ENCODE measurements around the gene TRIB2. TPM values are rescaled to one million over a fixed set of nuclear protein-coding genes. Genes with fewer than 3 reads are reported as not detected.

The TRIB2 gene
- total and polyA plus RNA-seq, 11 donors, result 31.2 to 140 (median 41.4) TPM

DNA sequence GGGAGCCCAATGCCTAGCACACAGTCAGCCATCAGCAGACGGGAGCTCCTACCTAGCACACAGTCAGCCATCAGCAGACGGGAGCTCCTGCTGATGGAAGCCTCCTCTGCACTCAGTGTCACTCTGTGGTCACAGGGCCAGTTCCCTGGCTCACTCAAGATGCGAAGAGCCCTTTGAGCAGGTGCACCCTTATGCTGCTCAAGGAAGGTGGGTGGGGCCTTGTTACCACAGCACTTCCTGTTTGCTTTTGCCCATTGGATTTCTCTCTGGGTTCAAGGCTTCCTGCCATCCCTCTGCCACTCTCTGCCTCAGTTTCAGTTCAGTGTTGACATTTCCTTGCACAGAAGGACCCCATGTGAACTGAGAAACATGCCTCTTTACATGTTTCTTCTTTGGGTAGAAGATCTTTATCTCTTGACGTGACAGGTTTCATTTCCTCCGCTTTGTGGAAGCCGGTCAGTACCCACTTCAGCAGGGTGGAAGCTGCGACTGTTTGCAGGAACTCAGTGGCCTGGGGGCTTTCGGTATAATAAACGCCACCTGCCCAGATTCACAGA, 11.6 kb downstream of the TRIB2 start:
- Histone ChIP-seq H3K27me3 (no peaks in the 10 kb centered on the region), H3K9me3 (no peaks in the 10 kb centered on the region), H3K4me1 (peaks cover 24 to 100% (median 95%) of the 10 kb centered on the region in 12 donors), H3K27ac (peak overlapping the region in 5 of 12 donors; percentile 10 to 96 (median 73)), H3K4me3 (no peak overlapping the region), H3K36me3 (peaks cover 0 to 95% (median 84%) of the 10 kb centered on the region in 9 donors)
- ATAC-seq (no peak), DNase-seq (no peak)
- intact Hi-C loops (cut with DNase I), result loop anchor here in 1 of 10 donors (10.0 kb wide), 1 partner anchor 87 kb away; no protein-coding TSS in a partner anchor
- TF ChIP-seq CTCF (IDR thresholded peaks at IDR 0.05) (no peak), POLR2A (IDR thresholded peaks at IDR 0.05) (no peak)
- 80 to 86% (median 83%) methylated on average over 9 of the region's 9 CpGs for WGBS, 4 donors

- Histone ChIP-seq H3K4me3 (no peak overlapping the region), H3K4me1 (peaks cover 34 to 100% (median 96%) of the 10 kb centered on the region in 12 donors), H3K27me3 (no peaks in the 10 kb centered on the region), H3K9me3 (no peaks in the 10 kb centered on the region), H3K36me3 (peaks cover 0 to 91% (median 74%) of the 10 kb centered on the region in 9 donors), H3K27ac (peak overlapping the region in 3 of 12 donors; percentile 73 to 81 (median 81))
- WGBS, 4 donors, result 77 to 86% (median 82%) methylated on average over 5 of the region's 5 CpGs
- TF ChIP-seq POLR2A (IDR thresholded peaks at IDR 0.05) (no peak), CTCF (IDR thresholded peaks at IDR 0.05) (no peak)
- ATAC-seq (no peak), DNase-seq (no peak)
- intact Hi-C loops (cut with DNase I), result loop anchor here in 4 of 10 donors (5.0 to 10.0 kb wide), 4 partner anchors 75 to 197 kb away; no protein-coding TSS in a partner anchor
Observed at GRCh38 chr2:12730265-12730664, 13.5 kb downstream of the TRIB2 start.

DNA sequence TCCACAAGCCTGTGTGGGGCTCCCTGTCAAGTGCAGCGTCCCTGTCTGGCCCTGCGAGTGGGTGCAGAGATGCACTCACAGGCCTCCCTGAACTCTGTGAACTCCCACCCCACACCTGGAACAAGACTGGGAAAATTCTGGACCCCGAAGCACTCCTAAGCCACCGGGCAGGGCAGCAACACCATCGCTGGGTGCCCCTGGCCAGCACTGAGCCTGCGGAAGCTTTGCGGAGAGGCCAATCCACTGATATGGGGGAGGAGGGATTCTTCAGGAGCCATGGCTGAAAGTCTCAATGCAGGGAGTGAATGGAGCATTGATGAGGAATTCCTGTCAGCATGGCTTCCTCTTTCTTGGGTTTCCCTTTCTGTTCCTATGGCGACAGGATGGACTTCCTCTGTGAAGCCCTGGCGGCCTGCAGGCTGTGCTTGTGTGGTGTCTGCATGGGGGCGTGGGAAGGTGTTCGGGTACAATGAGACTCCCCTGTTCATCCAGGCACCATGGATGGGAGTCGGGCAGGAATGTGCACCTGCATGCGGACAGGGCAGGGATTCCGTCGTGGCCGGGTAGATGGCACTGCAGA, 15.1 kb downstream of the TRIB2 start:
- H3K4me3 ChIP-seq, result no peak overlapping the region
- no peaks in the 10 kb centered on the region for H3K9me3 ChIP-seq
- H3K4me1 ChIP-seq, result peaks cover 31 to 100% (median 94%) of the 10 kb centered on the region in 12 donors
- H3K27ac ChIP-seq, result peak overlapping the region; percentile 51 to 83 (median 74)
- WGBS, 4 donors, result 69 to 83% (median 77%) methylated on average over 16 of the region's 16 CpGs
- intact Hi-C loops (cut with DNase I), result loop anchor here in 4 of 10 donors (5.0 to 10.0 kb wide), 4 partner anchors 73 to 196 kb away; no protein-coding TSS in a partner anchor
- TF ChIP-seq CTCF (IDR thresholded peaks at IDR 0.05), result no peak
- no peak for TF ChIP-seq POLR2A (IDR thresholded peaks at IDR 0.05)
- ATAC-seq (peak in 1 of 4 donors; percentile 28), DNase-seq (no peak)
- peaks cover 0 to 91% (median 67%) of the 10 kb centered on the region in 9 donors for H3K36me3 ChIP-seq
- no peaks in the 10 kb centered on the region for H3K27me3 ChIP-seq

DNA sequence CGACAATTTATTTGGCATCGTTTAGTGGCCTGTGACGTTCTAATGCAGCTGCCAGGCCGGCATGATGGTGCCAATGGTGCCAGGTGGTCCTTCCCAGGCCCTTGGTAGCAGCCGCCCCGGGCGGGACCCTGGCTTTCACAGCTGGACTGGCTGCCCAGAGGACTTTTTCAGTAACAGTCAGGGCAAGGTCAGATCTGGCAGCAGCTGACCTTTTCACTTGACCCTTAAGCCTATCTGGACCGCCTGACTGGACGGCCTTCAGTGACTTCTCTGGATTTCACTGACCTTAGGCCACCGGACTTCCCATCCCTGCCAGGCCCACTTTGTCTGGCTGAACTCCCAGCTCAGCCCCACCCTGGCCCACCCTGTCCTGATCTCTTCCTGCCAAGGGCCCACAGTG, 15.9 kb downstream of the TRIB2 start:
- ATAC-seq (peak; percentile 45 to 78 (median 67)), DNase-seq (peak; percentile 64 to 77 (median 72))
- H3K4me3 ChIP-seq, result no peak overlapping the region
- H3K27ac ChIP-seq, result peak overlapping the region; percentile 51 to 83 (median 74)
- intact Hi-C loops (cut with DNase I), result loop anchor here in 4 of 10 donors (5.0 to 10.0 kb wide), 4 partner anchors 72 to 195 kb away; no protein-coding TSS in a partner anchor
- peaks cover 31 to 99% (median 90%) of the 10 kb centered on the region in 12 donors for H3K4me1 ChIP-seq
- 9 to 26% (median 16%) methylated on average over 5 to 10 of the region's 10 CpGs for WGBS, 4 donors
- H3K9me3 ChIP-seq, result no peaks in the 10 kb centered on the region
- H3K36me3 ChIP-seq, result peaks cover 0 to 91% (median 67%) of the 10 kb centered on the region in 9 donors
- TF ChIP-seq CTCF (IDR thresholded peaks at IDR 0.05), result no peak
- TF ChIP-seq POLR2A (IDR thresholded peaks at IDR 0.05), result no peak
- no peaks in the 10 kb centered on the region for H3K27me3 ChIP-seq
